T-helper 1 cell (primary cell): Measurements from ENCODE around the gene PTPN20.
A peak's percentile ranks its signal among the peaks of the same experiment; 100 is the strongest.
"Not testable (repeated sequence)": the region's sequence is repeated elsewhere in the genome, so short reads cannot be mapped to it uniquely, and the experiment has no call there.

Source experiments
- DNase-seq, 5 donors: peaks; one replicate each; pipeline ENCODE4 v3.0.0-alpha.2; 2012 to 2020
- total RNA-seq, 4 donors: gene quantifications; one replicate each; lab custom pipeline; 2026; lab: John Stamatoyannopoulos, UW

The PTPN20 gene, protein sequence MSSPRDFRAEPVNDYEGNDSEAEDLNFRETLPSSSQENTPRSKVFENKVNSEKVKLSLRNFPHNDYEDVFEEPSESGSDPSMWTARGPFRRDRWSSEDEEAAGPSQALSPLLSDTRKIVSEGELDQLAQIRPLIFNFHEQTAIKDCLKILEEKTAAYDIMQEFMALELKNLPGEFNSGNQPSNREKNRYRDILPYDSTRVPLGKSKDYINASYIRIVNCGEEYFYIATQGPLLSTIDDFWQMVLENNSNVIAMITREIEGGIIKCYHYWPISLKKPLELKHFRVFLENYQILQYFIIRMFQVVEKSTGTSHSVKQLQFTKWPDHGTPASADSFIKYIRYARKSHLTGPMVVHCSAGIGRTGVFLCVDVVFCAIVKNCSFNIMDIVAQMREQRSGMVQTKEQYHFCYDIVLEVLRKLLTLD
- 0 to 0.36 (median 0.29) reads per million in 4 donors for total RNA-seq

DNA sequence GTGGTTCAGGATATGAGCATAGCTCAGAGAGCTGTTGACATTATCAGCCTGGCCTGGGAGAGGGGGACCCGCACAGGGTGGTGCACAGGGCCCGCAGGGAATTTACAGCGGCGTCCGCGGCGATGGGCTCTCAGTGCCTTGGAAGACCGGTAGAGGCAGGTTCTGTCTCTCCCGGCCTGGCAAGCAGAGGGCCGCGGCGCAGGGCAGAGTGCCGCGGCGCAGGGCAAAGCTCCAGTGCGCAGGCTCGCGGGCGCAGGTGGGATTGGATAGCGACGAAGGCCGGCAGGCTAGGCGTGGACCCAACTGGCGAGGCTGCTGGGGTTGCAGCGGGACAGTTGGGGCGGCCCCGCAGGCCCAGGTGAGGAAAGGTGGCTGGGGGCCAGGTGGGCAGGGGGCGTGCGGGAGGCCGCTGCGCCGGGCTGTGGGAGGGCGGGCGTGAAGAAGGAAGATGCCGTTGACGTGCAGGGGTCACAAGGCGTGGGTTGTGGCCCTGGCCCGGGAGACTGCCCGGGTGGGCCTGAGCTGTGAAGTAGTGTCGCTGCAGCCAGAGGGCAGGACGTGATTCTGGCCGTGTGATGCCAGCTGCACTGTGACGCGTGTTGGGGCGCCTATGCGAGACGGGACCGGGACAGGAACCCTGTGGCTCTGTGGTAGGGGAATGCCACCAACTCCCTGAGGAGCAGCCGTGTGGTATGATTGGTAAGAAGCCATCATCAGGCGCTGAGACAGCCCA lies at the start of gene PTPN20:
Gene PTPN20 (plus strand): TSS at position 285 of the 733 bp plus-strand sequence. CDS start 21,072 bp downstream, outside the sequence.
- peak in 1 of 5 donors; percentile 2 for DNase-seq

DNA sequence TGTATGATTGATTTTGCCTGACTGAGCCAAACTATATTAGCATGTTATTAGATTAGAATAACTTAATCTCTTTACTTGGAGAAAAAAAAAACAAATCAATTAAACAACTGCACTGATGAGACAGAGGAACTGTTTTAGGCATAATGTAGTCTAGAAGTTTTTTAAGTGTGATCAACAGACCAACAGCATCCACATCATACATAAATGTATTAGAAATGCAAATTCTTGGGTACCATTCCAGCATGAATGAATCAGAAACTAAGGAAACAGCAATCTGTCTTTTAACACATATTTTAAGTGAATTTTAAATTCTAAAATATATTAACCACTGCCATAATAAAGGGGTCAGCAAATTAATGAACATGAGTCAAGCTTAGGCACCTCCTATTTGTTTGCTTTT lies 41.5 kb upstream of the PTPN20 start:
- not testable (repeated sequence) for DNase-seq

DNA sequence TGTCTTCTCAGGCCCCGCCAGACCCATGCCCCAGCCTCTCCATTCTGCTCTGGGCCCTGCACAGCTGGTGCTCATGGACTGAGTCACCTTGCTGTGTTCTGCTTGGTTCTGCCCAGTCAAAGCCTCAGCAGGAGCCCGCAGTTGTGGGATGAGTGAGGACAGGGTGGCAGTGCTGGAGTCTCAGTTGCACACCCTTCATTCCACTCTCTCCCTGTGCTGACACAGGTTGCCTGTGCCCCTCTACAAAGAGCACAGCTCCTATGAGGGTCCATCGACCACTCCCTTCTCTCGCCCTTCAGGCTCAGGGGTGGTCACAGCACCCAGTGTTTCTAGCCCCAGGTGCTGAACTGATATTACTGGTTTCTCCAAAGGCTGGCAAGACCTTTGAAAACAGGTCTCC lies 39.6 kb upstream of the PTPN20 start:
- DNase-seq, result not testable (repeated sequence)

DNA sequence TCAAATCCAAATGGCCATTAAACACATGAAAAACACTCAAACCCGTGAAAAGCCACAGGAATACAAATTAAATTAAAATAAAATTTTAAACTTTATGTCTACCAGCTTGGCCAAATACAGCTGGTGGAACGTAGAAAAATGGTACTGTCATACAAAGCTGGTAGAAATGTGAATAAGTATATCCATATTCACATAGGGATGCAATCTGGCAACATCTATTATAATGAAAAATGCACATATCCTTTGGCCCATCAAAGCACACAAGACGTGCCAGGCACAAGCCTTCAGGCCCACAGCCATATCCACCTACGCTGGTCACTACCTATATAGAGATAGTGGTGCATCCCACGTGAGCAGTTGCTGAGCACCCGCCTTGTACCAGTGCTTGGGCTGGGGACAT lies 35.9 kb upstream of the PTPN20 start:
- not testable (repeated sequence) for DNase-seq

DNA sequence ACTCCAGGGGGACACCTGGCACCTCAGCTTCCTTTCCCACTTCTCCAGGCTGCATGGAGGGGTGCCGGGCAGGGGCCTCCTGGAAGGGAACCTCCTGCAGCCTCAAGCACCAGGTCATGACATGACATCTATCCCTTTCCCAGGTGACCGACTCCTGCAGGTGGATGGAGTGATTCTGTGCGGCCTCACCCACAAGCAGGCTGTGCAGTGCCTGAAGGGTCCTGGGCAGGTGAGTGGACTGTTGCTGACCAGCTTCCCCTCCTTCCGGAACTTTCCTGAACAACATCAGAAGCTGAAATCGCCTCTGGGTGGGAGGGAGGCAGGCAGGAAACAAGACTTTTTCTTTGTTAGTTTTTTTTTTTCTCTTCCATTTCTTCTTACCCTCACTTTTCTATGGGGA lies 34.5 kb upstream of the PTPN20 start:
- DNase-seq, result not testable (repeated sequence)

DNA sequence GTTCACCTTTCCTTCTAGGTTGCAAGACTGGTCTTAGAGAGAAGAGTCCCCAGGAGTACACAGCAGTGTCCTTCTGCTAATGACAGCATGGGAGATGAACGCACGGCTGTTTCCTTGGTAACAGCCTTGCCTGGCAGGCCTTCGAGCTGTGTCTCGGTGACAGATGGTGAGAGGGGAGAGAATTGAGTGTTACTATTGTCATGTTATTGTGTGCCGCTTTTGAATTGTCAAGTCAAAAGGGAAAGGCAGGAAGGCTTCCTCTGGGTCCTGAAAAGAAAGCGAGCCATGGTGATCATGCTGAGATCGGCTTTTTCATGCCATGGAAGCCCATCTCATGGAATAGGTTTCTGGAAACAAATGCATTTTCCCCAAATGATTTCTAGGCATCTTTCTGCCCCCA lies 32.5 kb upstream of the PTPN20 start:
- DNase-seq, result not testable (repeated sequence)

DNA sequence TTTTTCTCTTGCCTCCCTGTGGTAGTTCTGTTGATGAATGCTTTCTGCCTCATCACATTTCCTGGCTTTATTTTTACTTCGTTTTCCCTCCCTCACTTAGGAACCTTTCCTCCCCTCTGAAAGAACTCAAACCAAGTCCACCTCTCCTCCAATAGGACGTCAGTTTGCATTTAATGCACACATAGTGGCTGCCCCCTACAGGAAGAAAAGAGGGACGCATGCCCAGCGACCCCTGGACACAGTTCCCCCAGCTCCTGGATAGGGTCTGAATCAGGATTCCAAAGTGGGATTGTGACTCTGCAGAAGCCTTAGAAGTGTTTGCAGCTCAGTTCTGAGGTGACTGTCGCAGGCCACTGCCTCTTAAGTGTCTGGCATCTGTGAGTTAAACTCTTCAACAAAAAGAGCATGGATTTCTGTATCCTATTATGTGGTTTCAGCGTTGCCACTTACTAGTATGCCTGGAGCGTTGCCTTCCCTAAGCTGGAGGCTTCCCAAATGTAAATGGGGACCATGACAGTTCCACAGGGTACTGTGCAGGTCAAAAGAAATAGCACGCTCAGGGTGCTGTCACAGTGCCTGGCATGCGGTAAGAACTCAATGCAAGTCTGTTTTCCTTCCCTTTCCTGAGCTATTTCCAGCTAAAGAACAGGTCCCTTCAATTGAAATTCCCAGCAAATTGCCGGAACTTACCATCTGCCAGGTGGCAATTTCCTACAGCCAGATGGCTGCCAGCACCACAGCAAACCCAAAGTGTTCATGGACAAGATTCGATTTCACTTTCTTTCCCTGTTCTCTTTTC lies 20.2 kb upstream of the PTPN20 start:
- DNase-seq, result not testable (repeated sequence)

DNA sequence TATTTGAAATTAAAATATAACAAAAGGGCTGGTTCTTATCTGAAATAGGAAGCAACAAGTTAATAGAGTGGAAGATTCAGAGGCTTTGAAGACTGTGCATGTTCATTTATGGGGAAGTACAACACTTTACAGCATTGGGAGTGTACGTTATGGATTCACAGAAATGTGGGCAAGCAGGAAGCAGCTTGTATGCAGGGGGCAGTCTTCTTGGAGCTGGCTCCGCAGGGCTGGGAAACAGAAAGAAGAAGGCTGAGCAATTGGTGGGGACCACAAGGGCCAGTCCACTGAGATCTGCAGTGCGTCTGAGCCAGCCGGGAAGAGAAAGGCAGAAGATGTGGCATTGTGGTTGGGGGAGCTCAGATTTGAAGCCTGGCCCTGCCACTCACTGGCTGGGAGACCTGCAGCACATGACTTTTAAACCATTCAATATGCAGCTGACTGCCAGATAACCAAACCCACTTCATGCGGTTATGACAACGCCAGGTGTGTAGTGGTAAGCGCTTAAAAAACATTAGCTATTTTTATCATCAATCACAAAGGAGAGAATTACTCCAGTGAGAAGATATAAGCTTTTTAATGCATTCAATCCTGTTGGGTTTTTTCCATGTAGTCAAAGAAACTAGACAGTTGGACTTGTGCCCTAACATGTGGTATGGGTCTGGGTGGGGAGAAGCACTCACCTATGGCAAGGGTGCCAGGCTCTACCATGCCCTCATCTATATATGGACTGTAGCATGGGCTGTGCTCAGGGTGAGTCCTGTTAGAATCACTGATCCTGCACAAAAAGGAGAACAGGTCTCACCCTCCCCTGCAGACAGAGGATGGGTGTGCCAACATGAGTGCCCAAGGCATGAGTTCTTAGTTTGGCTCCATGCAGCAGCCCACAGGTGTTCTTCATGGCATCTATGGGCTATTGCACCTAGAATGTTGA lies 14.2 kb upstream of the PTPN20 start:
- not testable (repeated sequence) for DNase-seq

DNA sequence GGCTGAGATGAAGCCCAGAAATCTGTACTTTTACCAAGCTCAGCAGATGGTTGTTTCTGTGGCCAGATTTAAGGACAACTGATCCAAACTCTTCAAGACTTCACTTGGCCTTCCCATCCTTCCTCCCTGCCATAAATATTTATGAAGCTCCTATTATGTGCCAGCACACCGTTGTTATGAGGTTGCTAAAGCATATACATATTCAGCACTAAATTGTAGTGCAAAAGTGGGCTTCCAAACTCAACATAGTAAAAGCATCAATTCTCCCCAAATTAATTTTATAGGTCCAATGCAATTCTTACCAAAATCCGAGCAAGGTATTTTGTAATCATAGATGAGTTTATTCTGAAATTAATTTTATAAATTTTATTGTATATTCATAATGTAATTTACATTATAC lies 10.0 kb upstream of the PTPN20 start:
- DNase-seq, result not testable (repeated sequence)

DNA sequence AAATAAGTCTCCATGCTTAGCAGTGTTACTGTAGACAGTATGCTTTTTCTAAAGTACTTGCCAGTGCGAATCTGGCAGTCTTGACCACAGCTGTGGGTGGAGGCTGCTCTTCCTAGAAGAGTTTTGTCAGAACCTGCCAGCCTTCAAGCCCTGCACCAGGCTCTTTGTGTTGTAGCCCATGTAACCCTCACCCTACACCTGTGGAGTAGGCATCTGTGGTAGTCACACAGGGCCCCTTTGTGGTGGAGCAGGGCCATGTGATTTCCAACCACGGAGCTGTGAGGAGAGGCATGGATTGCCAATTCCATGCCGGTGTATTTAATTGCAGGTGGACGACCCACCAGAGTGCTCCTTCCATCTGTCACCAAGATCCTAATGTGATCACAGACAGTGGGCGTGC lies 7.4 kb upstream of the PTPN20 start:
- not testable (repeated sequence) for DNase-seq

DNA sequence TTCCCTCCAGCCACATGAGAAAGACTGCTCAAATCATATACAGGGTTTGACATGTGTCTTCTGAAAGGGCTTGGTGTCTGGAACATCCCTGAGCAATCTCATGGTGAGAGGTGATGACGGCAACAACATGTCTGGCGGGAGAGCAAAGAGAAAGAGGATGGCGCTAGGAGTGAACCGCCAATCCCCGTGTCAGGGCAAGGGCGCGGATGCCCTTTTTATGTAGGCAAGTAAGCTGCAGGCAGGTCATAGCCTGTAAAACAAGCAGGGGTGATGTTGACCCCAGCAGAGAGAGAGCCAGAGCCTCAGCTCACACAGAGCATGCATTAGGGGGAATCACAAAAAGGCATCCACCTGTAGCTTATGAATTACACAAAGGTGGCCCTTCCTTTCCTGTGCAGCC lies 4.9 kb upstream of the PTPN20 start:
- not testable (repeated sequence) for DNase-seq

DNA sequence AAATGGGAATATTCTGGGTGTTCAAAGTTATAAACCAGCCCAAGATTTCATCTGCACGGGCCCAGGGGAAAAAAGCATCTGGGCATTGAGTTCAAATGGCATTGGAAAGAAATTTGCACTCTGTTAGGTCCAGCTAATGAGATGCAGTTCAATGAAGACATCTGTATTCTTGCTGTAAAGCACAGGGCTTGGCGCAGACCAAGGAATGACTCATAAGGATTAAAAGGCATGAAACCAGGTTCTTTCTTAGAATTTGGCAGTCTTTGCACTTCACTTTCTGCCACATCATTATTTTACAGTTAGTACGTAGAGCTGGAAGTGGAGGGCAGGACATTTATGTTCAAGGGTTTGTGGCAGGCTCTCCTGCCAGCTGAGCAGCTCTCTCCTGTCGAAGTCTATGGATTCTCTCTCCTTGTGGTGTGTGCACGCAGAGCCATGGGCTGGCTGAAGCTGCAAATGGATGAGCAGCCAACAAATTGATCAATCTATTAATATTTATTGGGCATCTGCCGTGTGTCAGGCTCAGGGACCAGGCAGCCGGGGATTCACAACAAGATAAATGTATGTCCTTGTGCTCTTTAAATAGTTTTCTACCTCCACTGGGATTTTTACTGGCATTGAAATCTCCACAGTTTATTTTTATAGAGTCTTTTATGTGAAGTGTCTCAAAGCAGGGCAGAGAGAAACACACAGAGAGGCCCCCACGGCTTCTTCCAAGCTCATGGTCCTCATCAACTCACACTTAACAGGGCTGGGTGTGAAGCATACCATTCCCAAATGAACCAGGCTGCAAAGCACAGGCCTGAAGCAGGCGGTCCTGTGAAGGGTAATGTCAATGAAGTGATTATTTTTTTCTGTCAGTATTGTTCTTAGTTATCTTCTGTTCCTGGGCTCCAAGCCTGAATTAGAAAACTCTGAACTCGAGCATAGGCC lies 3.8 kb upstream of the PTPN20 start:
- not testable (repeated sequence) for DNase-seq

DNA sequence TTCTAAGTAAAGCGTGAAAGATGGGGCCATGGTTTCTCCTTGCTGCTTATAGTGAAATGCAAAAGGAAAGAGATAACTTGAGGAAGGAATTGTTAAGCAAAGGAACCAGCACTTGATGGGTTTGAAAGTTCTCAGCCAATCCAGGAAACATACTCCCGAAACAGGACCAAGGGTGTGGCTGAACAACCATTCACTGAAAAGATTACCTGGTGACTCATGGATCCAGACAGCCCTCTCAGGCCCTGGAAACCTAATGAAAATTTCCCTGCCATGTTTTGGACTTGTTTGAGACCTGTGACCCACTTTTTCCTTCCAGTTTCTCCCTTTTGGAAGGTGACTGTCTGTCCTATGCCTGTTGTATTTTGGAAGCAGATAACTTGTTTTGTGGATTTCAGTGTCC lies 11.3 kb downstream of the PTPN20 start:
- DNase-seq, result not testable (repeated sequence)

DNA sequence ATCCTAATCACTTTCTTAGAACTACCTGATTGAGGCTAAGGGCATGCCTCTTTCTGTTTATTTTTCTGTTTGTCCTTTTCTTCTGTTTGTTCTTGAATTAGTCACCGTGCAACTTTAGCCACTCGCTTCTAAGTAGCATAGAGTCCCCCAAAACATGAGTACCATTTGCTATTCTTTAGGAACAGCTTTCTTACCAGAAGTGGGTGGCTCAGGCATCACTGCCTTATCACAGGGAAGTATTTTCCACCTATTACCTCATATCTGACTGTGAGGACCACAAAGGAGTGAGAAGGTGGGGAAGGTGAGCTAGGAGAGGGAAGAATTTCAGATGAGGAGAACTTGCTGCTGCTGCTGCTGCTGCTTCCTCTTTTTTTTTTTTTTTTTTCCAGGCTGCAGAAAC lies 13.9 kb downstream of the PTPN20 start:
- DNase-seq, result not testable (repeated sequence)

DNA sequence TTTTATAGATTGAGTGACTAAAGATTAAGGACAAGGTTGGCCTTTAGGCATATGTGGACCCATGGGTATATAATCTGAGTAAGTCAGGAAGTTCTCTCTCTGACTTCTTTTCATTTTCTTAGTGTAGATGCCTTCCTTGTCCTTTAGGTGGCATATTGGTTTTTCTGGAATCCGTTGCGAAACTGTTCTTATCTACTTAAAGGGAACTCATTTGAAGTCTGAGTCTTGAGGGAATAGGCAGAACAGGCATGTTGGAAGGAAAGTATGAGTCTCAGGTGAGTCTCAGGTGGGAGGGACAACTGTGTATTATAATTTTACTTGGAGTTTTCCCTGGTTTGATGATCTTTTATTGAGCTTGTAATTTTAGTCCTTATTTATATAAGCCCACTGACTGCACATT lies 14.6 kb downstream of the PTPN20 start:
- DNase-seq, result not testable (repeated sequence)

DNA sequence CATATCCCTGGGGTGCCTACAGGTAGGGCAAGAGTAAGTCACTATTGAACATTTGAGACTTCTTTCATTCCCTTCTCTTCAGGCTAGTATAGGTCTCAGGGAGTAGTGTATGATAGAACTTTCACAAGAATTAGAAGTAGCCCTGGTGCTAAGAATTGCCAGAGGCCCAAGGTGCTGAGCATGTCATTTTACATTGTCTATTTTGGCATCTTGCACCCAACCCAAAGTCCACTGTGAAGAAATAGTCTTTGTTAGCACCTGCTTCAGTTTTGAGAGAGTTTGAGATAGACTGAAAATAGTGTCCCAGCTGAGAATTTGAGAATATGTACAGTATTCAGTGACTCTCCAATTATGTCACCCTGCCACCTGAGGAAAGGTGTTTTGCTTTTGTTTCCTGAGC lies 17.6 kb downstream of the PTPN20 start:
- DNase-seq, result not testable (repeated sequence)

DNA sequence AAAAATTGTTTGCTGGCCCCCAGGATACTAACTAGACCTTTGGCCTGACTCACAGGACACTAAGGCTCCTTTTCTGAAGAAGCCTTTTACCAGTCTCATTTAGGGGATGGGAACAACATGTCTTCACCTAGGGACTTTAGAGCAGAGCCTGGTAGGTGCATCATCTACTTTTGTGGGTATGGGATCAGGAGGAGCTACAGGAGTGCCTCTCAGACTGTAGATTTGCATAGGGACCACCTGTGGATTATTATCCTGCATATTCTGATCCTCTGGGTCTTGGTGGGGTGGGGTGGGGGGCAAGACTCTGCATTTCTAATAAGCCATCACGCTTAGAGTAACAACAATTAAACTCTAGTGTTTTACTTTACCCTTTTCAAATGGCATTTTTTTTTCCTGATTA lies 21.2 kb downstream of the PTPN20 start:
- not testable (repeated sequence) for DNase-seq

DNA sequence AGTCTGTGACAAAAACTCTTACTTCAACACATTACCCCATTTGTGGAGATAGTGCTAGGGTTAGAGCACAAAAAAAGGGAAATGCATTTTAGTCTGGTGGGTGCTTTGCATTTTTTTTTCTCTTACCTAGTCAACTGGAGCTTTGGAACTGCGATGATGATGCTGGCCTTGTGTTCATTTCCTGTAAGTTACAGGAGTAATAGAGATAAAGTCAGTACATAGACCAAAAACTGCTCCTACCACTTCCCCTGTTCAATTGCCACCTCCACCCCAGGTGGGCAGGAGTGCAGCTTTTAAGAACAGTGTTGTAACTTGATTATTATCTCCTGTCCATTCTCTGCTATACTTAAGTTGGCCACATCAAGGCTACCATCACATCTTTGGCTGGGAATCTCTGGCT lies 29.9 kb downstream of the PTPN20 start:
- not testable (repeated sequence) for DNase-seq

DNA sequence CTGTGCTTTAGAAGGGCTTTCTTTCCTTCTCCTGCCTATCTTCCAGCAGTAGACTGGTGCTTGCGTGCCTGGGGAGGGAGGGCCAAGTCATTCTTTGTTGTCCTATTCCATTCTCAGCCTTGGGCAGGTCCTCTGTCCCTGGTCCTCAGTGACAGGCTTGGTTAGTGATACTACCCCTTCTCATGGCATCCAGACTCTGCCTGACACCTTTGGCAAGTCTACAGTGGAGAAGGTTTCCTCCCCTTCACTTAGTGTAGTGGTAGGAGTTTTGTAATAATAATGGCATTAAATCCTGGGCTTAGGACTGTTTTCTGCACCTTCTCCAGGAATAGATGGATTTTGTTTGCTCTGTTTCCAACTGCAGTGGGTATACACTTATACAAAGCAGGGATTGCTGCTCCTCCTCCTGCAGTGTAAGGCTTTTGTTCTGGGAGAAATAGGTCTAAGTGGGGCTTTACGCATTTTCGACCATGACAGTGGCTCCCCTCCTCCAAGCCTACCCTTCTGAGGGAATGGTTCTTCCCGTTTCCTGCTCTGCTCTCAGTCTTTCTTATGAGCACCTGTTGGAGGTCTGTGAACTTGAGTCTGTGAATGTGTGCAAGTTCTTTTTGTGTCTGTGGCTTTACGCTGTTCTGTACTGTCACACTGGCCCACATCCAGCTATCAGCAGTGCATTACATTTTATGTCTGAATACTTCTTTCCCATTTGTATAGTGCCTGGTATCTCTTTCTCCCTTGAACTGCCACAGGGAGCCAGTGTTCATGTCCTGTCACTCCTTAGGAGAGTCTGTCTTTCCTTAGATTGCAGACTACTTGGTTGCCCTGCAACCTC lies 37.7 kb downstream of the PTPN20 start:
- DNase-seq, result not testable (repeated sequence)

DNA sequence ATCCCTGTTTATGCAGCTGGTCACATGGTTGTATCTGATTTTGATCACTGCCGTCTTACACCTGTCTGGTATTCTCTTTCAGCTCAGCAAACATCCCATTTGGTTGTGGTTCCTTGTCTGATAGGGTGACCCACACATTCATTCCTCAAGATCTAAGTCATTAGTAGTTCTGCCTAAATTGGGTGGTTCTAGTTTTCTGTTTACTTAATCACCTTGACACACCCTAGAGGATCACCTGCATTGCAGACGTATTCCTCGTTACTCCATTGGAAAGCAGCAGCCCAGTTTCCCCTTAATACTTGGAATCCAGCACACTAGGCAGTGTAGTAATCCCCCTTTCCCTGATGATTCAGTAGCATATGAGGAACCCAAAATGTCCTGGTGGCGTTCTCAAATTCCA lies 41.3 kb downstream of the PTPN20 start:
- DNase-seq, result not testable (repeated sequence)
